Measurements from ENCODE around the gene NEK3. TPM values are rescaled to one million over a fixed set of nuclear protein-coding genes. Genes with fewer than 3 reads are reported as not detected.

The NEK3 gene
- total and polyA plus RNA-seq, 2 of the 4 experiments (the other 2 are of a cell fraction), result 3.6 to 9.2 TPM

- no CpG with 5 or more reads among the region's 1 CpG for WGBS, 2 experiments (ENCODE audit: extremely low coverage in 2 of 2, insufficient read length in 1 of 2)
- no peak overlapping the region for H3K4ac ChIP-seq (ENCODE audit: low read depth, low read length)
- no peaks in the 10 kb centered on the region for H4K20me1 ChIP-seq (ENCODE audit: insufficient read depth, low read length)
- DNase-seq (no peak), ATAC-seq (ENCODE audit: low read depth) (no peak)
- no peak overlapping the region for H4K8ac ChIP-seq (ENCODE audit: low read depth in 2 of 2, low read length in 2 of 2)
- H3K27me3 ChIP-seq (ENCODE audit: control insufficient read depth, insufficient read depth, low read length), result no peaks in the 10 kb centered on the region
- CTCF ChIA-PET, result interaction anchor here (0.5 kb wide), 1 partner anchor 262 kb away, joined by 5 read pairs; no protein-coding TSS in a partner anchor
- dilution Hi-C loops (cut with HindIII; ENCODE audit: low sequenced_read_pairs, unreplicated experiment) (no loop called here), intact Hi-C loops (cut with micrococcal nuclease) (no loop called here), in situ Hi-C loops (cut with MboI; ENCODE audit: low sequenced_read_pairs) (loop anchor here (25.0 kb wide), 1 partner anchor 735 kb away; no protein-coding TSS in a partner anchor)
- no peaks in the 10 kb centered on the region for H3K79me1 ChIP-seq (ENCODE audit: low read depth in 1 of 2, low read length in 2 of 2)
- H3K9me1 ChIP-seq (ENCODE audit: insufficient read depth, low read length), result no peaks in the 10 kb centered on the region
- no peak overlapping the region for H3K18ac ChIP-seq (ENCODE audit: low read depth, low read length)
- no peak overlapping the region for H3K9ac ChIP-seq (ENCODE audit: low read depth, low read length)
- TF ChIP-seq, protein P1, sequence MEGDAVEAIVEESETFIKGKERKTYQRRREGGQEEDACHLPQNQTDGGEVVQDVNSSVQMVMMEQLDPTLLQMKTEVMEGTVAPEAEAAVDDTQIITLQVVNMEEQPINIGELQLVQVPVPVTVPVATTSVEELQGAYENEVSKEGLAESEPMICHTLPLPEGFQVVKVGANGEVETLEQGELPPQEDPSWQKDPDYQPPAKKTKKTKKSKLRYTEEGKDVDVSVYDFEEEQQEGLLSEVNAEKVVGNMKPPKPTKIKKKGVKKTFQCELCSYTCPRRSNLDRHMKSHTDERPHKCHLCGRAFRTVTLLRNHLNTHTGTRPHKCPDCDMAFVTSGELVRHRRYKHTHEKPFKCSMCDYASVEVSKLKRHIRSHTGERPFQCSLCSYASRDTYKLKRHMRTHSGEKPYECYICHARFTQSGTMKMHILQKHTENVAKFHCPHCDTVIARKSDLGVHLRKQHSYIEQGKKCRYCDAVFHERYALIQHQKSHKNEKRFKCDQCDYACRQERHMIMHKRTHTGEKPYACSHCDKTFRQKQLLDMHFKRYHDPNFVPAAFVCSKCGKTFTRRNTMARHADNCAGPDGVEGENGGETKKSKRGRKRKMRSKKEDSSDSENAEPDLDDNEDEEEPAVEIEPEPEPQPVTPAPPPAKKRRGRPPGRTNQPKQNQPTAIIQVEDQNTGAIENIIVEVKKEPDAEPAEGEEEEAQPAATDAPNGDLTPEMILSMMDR (conservative IDR thresholded peaks at IDR 0.05; ENCODE audit: low read depth, low read length), result no peak
- no peak for TF ChIP-seq POLR2A (IDR thresholded peaks at IDR 0.05; ENCODE audit: low read depth, low read length)
- no peak for TF ChIP-seq CHD1 (IDR thresholded peaks at IDR 0.05; ENCODE audit: low read depth, low read length)
- TF ChIP-seq RAD21 (IDR thresholded peaks at IDR 0.05; ENCODE audit: low read length), result no peak
- TF ChIP-seq MAFK (IDR thresholded peaks at IDR 0.05; ENCODE audit: low read depth, low read length), result no peak
- TF ChIP-seq NFE2L2 (IDR thresholded peaks at IDR 0.05; ENCODE audit: low read depth, low read length), result no peak
- TF ChIP-seq MAZ (IDR thresholded peaks at IDR 0.05; ENCODE audit: borderline replicate concordance, low read depth, low read length), result no peak
- TF ChIP-seq, protein P2, sequence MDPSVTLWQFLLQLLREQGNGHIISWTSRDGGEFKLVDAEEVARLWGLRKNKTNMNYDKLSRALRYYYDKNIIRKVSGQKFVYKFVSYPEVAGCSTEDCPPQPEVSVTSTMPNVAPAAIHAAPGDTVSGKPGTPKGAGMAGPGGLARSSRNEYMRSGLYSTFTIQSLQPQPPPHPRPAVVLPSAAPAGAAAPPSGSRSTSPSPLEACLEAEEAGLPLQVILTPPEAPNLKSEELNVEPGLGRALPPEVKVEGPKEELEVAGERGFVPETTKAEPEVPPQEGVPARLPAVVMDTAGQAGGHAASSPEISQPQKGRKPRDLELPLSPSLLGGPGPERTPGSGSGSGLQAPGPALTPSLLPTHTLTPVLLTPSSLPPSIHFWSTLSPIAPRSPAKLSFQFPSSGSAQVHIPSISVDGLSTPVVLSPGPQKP (IDR thresholded peaks at IDR 0.05; ENCODE audit: borderline replicate concordance, low read depth, low read length), result no peak
- TF ChIP-seq SMC3 (IDR thresholded peaks at IDR 0.05; ENCODE audit: low read depth, low read length), result no peak
- no peak for TF ChIP-seq RCOR1 (IDR thresholded peaks at IDR 0.05; ENCODE audit: insufficient replicate concordance, low read length)
- no peak for TF ChIP-seq CEBPB (IDR thresholded peaks at IDR 0.05; ENCODE audit: low read depth, low read length)
- no peak overlapping the region for H3K27ac ChIP-seq (ENCODE audit: insufficient read depth, low read length)
- no peak overlapping the region for H3K4me3 ChIP-seq (ENCODE audit: insufficient read depth, low read depth, low read length)
- H3K56ac ChIP-seq (ENCODE audit: extremely low read depth, insufficient read depth, low read length), result no peak overlapping the region
- H2BK15ac ChIP-seq (ENCODE audit: low read depth, low read length), result no peak overlapping the region
- no peak overlapping the region for H2AK9ac ChIP-seq (replicated peaks; ENCODE audit: low read depth, low read length, poor library complexity)
- no peak overlapping the region for H2BK20ac ChIP-seq (ENCODE audit: low read depth, low read length)
- H4K91ac ChIP-seq (ENCODE audit: insufficient read depth, low read depth, low read length), result no peak overlapping the region
- no peaks in the 10 kb centered on the region for H3K4me1 ChIP-seq (ENCODE audit: control insufficient read depth, insufficient read depth, low read length)
- H2AK5ac ChIP-seq (ENCODE audit: low read depth, low read length), result no peak overlapping the region
- no peak overlapping the region for H3K14ac ChIP-seq (replicated peaks; ENCODE audit: low read depth, low read length)
- POLR2A ChIA-PET (ENCODE audit: unreplicated experiment), result no interaction called here
- no peak overlapping the region for H2BK120ac ChIP-seq (ENCODE audit: low read depth, low read length)
- no peak overlapping the region for H2AFZ ChIP-seq (replicated peaks; ENCODE audit: low read length, poor library complexity)
- no TSS peak for BruUV-seq (replicated peaks)
- no peak overlapping the region for H3K23ac ChIP-seq (ENCODE audit: low read depth, low read length)
- peaks cover 9% of the 10 kb centered on the region for H3K36me3 ChIP-seq (ENCODE audit: control insufficient read depth, insufficient read depth, low read length)
- H2BK5ac ChIP-seq (ENCODE audit: low read depth, low read length, poor library complexity, severe bottlenecking), result no peak overlapping the region
- H3K9me3 ChIP-seq (ENCODE audit: control insufficient read depth, insufficient read depth, low read length), result no peaks in the 10 kb centered on the region
- H3K4me2 ChIP-seq (ENCODE audit: low read depth, low read length), result no peak overlapping the region
- no peak overlapping the region for H4K5ac ChIP-seq (ENCODE audit: low read depth, low read length)
Measured at GRCh38 chr13:52147225-52147624, 12.2 kb downstream of the NEK3 start.
